ENCODE data around the gene ASH1L.
"Not testable (repeated sequence)": the region's sequence is repeated elsewhere in the genome, so short reads cannot be mapped to it uniquely, and the experiment has no call there.

- TF ChIP-seq ZNF274 (IDR thresholded peaks at IDR 0.05; ENCODE audit: low read length); ZNF274 (tag by site-specific recombination; IDR thresholded peaks at IDR 0.05; ENCODE audit: borderline replicate concordance); ZNF585B (tag by site-specific recombination; IDR thresholded peaks at IDR 0.05); ZNF24 (tag by site-specific recombination; IDR thresholded peaks at IDR 0.05); ZNF211 (tag by site-specific recombination; IDR thresholded peaks at IDR 0.05; ENCODE audit: low read depth): not testable (repeated sequence)
- TF ChIP-seq, protein P1, sequence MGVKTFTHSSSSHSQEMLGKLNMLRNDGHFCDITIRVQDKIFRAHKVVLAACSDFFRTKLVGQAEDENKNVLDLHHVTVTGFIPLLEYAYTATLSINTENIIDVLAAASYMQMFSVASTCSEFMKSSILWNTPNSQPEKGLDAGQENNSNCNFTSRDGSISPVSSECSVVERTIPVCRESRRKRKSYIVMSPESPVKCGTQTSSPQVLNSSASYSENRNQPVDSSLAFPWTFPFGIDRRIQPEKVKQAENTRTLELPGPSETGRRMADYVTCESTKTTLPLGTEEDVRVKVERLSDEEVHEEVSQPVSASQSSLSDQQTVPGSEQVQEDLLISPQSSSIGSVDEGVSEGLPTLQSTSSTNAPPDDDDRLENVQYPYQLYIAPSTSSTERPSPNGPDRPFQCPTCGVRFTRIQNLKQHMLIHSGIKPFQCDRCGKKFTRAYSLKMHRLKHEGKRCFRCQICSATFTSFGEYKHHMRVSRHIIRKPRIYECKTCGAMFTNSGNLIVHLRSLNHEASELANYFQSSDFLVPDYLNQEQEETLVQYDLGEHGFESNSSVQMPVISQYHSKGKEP (tag by site-specific recombination; IDR thresholded peaks at IDR 0.05): not testable (repeated sequence)
- TF ChIP-seq, protein P2, sequence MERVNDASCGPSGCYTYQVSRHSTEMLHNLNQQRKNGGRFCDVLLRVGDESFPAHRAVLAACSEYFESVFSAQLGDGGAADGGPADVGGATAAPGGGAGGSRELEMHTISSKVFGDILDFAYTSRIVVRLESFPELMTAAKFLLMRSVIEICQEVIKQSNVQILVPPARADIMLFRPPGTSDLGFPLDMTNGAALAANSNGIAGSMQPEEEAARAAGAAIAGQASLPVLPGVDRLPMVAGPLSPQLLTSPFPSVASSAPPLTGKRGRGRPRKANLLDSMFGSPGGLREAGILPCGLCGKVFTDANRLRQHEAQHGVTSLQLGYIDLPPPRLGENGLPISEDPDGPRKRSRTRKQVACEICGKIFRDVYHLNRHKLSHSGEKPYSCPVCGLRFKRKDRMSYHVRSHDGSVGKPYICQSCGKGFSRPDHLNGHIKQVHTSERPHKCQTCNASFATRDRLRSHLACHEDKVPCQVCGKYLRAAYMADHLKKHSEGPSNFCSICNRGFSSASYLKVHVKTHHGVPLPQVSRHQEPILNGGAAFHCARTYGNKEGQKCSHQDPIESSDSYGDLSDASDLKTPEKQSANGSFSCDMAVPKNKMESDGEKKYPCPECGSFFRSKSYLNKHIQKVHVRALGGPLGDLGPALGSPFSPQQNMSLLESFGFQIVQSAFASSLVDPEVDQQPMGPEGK (tag by site-specific recombination; IDR thresholded peaks at IDR 0.05): not testable (repeated sequence)
- TF ChIP-seq, protein P3, sequence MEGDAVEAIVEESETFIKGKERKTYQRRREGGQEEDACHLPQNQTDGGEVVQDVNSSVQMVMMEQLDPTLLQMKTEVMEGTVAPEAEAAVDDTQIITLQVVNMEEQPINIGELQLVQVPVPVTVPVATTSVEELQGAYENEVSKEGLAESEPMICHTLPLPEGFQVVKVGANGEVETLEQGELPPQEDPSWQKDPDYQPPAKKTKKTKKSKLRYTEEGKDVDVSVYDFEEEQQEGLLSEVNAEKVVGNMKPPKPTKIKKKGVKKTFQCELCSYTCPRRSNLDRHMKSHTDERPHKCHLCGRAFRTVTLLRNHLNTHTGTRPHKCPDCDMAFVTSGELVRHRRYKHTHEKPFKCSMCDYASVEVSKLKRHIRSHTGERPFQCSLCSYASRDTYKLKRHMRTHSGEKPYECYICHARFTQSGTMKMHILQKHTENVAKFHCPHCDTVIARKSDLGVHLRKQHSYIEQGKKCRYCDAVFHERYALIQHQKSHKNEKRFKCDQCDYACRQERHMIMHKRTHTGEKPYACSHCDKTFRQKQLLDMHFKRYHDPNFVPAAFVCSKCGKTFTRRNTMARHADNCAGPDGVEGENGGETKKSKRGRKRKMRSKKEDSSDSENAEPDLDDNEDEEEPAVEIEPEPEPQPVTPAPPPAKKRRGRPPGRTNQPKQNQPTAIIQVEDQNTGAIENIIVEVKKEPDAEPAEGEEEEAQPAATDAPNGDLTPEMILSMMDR (tag by site-specific recombination; IDR thresholded peaks at IDR 0.05): not testable (repeated sequence)
- TF ChIP-seq, protein P4, sequence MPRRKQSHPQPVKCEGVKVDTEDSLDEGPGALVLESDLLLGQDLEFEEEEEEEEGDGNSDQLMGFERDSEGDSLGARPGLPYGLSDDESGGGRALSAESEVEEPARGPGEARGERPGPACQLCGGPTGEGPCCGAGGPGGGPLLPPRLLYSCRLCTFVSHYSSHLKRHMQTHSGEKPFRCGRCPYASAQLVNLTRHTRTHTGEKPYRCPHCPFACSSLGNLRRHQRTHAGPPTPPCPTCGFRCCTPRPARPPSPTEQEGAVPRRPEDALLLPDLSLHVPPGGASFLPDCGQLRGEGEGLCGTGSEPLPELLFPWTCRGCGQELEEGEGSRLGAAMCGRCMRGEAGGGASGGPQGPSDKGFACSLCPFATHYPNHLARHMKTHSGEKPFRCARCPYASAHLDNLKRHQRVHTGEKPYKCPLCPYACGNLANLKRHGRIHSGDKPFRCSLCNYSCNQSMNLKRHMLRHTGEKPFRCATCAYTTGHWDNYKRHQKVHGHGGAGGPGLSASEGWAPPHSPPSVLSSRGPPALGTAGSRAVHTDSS (tag by site-specific recombination; IDR thresholded peaks at IDR 0.05): not testable (repeated sequence)
Measured at GRCh38 chr1:155328856-155329255, 233.7 kb downstream of the ASH1L start.
